Osteoblast (primary cell): ENCODE data around the gene ARHGEF4. TPM values are rescaled to one million over a fixed set of nuclear protein-coding genes. Genes with fewer than 3 reads are reported as not detected.

Experiments used
- DNase-seq: peaks from one replicate; pipeline ENCODE4 v3.0.0; 2011; ENCODE audit warnings: low spot score, mixed read lengths; ENCODE audit not compliant: insufficient read length; ENCODE audit errors: missing footprints
- H2AFZ ChIP-seq: 2 replicates; pipeline ENCODE4 v1.6.0; 2011; ENCODE audit warnings: mild to moderate bottlenecking, low read length
- H3K27ac ChIP-seq: 2 replicates; pipeline ENCODE4 v1.5.1; 2011; ENCODE audit warnings: mild to moderate bottlenecking, low read depth, low read length, moderate library complexity
- H3K27me3 ChIP-seq: 2 replicates; pipeline ENCODE4 v1.6.0; 2012; ENCODE audit warnings: mild to moderate bottlenecking, control low read depth, inconsistent platforms, low read length, moderate library complexity; ENCODE audit not compliant: insufficient read depth
- H3K36me3 ChIP-seq: 2 replicates; pipeline ENCODE4 v1.5.1; 2011; ENCODE audit warnings: mild to moderate bottlenecking, low read length, control low read depth, moderate library complexity; ENCODE audit not compliant: insufficient read depth
- H3K4me1 ChIP-seq: 2 replicates; pipeline ENCODE4 v1.5.1; 2011; ENCODE audit warnings: mild to moderate bottlenecking, low read length, control low read depth, moderate library complexity; ENCODE audit not compliant: insufficient read depth
- H3K4me2 ChIP-seq: 2 replicates; pipeline ENCODE4 v1.6.0; 2011; ENCODE audit warnings: mild to moderate bottlenecking, low read length; ENCODE audit not compliant: insufficient read depth
- H3K4me3 ChIP-seq: fragments of 200-600 bp; sonication (generic); 3 replicates; pipeline ENCODE4 v1.5.1; 2012; ENCODE audit warnings: mild to moderate bottlenecking, low read length, inconsistent platforms; ENCODE audit not compliant: insufficient read depth
- H3K79me2 ChIP-seq: 2 replicates; pipeline ENCODE4 v1.6.0; 2012; ENCODE audit warnings: mild to moderate bottlenecking, low read length, control low read depth, inconsistent platforms; ENCODE audit not compliant: insufficient read depth
- H3K9me3 ChIP-seq: 2 replicates; pipeline ENCODE4 v1.5.1; 2011; ENCODE audit warnings: low read depth, low read length, control low read depth
- H4K20me1 ChIP-seq: 2 replicates; pipeline ENCODE4 v1.6.0; 2012; ENCODE audit warnings: mild to moderate bottlenecking, low read length, control low read depth; ENCODE audit not compliant: insufficient read depth
- small RNA-seq: library from RNA; depleted of rRNA; stranded (forward); fragments of <200 nt; gene quantifications from one replicate; pipeline ENCODE3, GENCODE V24; 2012
- total RNA-seq: library from RNA; depleted of rRNA; stranded (reverse); fragments of >200 nt; gene quantifications from 2 replicates; pipeline ENCODE4 v1.2.3, GENCODE V29; 2012
- TF ChIP-seq, protein P1 (sequence below): IDR thresholded peaks from 2 replicates; pipeline ENCODE4 v1.5.1; 2011; ENCODE audit warnings: mild to moderate bottlenecking, low read depth, low read length, moderate library complexity; ENCODE audit errors: extremely low read depth

ARHGEF4 gene
- total RNA-seq, 1 donor = 3.6 TPM

DNA sequence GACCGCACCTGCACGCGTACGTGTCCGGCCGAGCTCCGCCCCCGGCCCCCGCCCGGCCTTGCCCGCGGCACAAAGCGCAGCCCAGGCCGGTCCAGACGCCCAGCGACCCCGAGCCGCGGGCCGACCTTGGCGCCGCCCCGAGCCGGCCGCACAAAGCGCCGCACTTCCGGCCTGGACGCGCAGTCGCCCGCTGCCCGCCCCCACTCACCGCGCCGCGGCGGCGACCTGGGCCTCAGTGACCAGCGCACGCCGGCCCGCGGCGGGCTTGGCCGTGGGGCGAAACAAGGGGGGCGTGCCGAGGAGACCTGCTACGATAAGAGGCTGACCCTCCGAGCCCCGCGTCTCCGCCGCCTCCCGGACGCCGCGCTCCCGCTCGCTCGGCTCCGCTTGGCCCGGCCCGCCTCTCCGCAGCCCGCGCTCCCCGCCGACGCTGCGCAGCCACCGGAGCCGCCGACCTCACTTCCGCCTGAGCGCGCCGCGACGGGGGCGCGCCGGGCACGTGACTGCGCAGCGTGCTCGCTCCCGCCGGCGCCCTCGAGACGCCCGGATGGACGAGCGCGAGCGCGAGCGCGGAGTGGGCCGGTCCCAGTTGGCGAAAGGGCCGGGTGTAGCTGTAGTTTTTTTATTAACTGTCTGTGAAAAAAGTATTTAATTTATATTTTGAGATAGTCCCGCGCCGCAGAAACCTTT, 256.4 kb downstream of the ARHGEF4 start, which contains the start of gene FAM168B:
FAM168B (minus strand) TSS at position 455 of the 690 bp plus-strand sequence. CDS start 10,814 bp downstream, outside the sequence.
- H3K36me3 ChIP-seq = peaks cover 8% of the 10 kb centered on the region

DNA sequence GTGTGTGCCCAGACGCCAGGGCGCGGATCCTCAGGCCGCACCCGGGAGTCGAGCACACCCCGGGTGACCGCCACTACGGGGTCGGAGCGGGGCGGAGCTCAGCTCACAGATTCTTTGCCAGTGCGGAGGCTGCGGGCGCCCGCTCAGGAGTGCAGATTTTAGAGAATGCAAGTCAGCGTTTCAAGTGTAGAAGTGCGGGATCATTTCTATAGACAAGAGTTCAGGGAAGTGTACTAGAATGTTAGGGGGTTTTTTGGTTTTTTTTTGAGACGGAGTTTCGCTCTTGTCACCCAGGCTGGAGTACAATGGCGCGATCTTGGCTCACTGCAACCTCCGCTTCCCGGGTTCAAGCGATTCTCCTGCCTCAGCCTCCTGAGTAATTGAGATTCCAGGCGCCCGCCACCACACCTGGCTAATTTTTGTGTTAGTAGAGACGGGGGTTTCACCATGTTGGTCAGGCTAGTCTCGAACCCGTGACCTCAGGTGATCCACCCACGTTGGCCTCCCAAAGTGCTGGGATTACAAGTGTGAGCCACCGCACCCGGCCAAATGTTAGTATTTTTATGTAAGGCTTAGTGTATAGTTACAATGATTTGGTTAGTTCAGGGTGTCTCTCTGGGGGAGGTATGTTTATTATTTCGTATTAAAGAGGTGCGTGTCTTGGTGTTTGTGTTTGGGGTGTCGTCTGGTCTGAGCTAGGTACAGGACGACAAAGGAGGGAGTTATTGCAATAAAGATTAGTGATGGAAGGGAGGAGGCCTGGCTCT, 257.2 kb downstream of the ARHGEF4 start:
- DNase-seq = no peak
- H4K20me1 ChIP-seq = peaks cover 21% of the 10 kb centered on the region
- H3K4me1 ChIP-seq = peaks cover 10% of the 10 kb centered on the region
- H3K9me3 ChIP-seq = no peaks in the 10 kb centered on the region
- peak overlapping the region; percentile 92 for H2AFZ ChIP-seq
- peak overlapping the region; percentile 87 for H3K4me2 ChIP-seq
- peaks cover 4% of the 10 kb centered on the region for H3K36me3 ChIP-seq
- H3K27me3 ChIP-seq = no peaks in the 10 kb centered on the region
- H3K27ac ChIP-seq = peak overlapping the region; percentile 90
- peak overlapping the region; percentile 86 for H3K4me3 ChIP-seq
- TF ChIP-seq, protein P1, sequence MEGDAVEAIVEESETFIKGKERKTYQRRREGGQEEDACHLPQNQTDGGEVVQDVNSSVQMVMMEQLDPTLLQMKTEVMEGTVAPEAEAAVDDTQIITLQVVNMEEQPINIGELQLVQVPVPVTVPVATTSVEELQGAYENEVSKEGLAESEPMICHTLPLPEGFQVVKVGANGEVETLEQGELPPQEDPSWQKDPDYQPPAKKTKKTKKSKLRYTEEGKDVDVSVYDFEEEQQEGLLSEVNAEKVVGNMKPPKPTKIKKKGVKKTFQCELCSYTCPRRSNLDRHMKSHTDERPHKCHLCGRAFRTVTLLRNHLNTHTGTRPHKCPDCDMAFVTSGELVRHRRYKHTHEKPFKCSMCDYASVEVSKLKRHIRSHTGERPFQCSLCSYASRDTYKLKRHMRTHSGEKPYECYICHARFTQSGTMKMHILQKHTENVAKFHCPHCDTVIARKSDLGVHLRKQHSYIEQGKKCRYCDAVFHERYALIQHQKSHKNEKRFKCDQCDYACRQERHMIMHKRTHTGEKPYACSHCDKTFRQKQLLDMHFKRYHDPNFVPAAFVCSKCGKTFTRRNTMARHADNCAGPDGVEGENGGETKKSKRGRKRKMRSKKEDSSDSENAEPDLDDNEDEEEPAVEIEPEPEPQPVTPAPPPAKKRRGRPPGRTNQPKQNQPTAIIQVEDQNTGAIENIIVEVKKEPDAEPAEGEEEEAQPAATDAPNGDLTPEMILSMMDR = no peak
- H3K79me2 ChIP-seq = peaks cover 43% of the 10 kb centered on the region

More for the DNA sequence above, 256.4 kb downstream of the ARHGEF4 start, which contains the start of gene FAM168B:
- Histone ChIP-seq H3K27ac (peak within 1 kb of the TSS; percentile 90), H3K4me2 (peak within 1 kb of the TSS; percentile 98), H3K4me3 (peak within 1 kb of the TSS; percentile 86), H3K9me3 (no peaks in the 10 kb centered on the region), H2AFZ (peak within 1 kb of the TSS; percentile 92), H3K27me3 (no peaks in the 10 kb centered on the region), H3K79me2 (peaks cover 51% of the 10 kb centered on the region), H4K20me1 (peaks cover 25% of the 10 kb centered on the region), H3K4me1 (peaks cover 10% of the 10 kb centered on the region)
- TF ChIP-seq, protein P1 = no peak
- DNase-seq = peak; percentile 99

DNA sequence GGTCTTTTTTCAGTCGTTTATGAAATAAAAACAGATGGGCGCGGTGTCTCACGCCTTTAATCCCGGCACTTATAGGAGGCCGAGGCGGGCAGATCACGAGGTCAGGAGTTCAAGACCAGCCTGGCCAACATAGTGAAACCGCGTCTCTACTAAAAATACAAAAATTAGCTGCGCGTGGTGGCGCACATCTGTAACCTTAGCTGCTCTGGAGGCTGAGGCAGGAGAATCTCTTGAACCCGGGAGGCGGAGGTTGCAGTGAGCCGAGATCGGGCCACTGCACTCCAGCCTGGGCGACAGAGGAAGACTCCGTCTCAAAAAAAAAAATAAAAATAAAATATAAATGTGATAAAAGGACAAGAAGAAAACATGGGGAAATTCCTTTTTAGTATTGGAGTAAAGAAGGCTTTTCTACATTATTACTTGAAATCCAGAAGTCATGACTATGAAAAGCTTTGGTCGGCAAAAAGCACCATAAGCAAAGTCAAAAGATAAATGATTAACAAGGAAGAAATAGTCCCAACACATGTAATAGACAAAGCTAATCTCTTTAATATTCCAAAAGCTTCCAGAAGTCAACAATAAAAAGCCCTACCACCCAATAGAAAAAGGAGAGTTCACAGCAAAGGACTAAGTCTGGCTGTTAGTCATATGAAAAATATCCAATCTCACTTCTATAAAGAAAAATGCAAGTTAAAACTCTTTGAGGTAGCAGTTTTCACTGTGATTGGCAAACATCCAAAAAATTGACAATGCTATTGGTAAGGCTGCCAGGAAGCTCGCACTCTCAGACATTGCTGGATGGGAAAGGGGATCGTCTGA, 258.0 kb downstream of the ARHGEF4 start:
- H2AFZ ChIP-seq = no peak overlapping the region
- no peaks in the 10 kb centered on the region for H3K27me3 ChIP-seq
- TF ChIP-seq, protein P1 = no peak
- no peaks in the 10 kb centered on the region for H3K9me3 ChIP-seq
- H3K79me2 ChIP-seq = peaks cover 35% of the 10 kb centered on the region
- no peak overlapping the region for H3K27ac ChIP-seq
- H3K4me2 ChIP-seq = peak overlapping the region; percentile 87
- peak overlapping the region; percentile 86 for H3K4me3 ChIP-seq
- H4K20me1 ChIP-seq = peaks cover 19% of the 10 kb centered on the region
- peaks cover 4% of the 10 kb centered on the region for H3K36me3 ChIP-seq
- DNase-seq = peak; percentile 76
- peaks cover 10% of the 10 kb centered on the region for H3K4me1 ChIP-seq

Small RNAs within 50 kb of the gene (small RNA-seq; reads per million reads assigned to genes)
- not detected for gene RF00423

Other genes starting within 250 kb of the ARHGEF4 start
- not detected in 2 replicates for gene CFC1, start 237.3 kb upstream of the ARHGEF4 start, total RNA-seq
- gene POTEJ, start 225.5 kb upstream of the ARHGEF4 start, total RNA-seq = not detected in 2 replicates
- gene GPR148, start 107.8 kb upstream of the ARHGEF4 start, total RNA-seq = not detected in 2 replicates
- not detected in 2 replicates for gene AMER3, start 81.4 kb upstream of the ARHGEF4 start, total RNA-seq